Endothelial cell of hepatic sinusoid (primary cell): Measurements from ENCODE around the gene ARID1B.

ENCODE experiments used
- in situ Hi-C: cut with HindIII; loops from 2 replicates; pipeline ENCODE4 v1.10.0; 2017; ENCODE audit warnings: low sequenced_read_pairs

The ARID1B gene

GRCh38 chr6:157216570-157216969 is 439.4 kb downstream of the ARID1B start:
- in situ Hi-C loops, result no loop called here

- in situ Hi-C loops, result no loop called here
Measured at GRCh38 chr6:157217198-157217893, 440.2 kb downstream of the ARID1B start.

- in situ Hi-C loops, result no loop called here
Measured at GRCh38 chr6:157217894-157218370, 440.8 kb downstream of the ARID1B start.

DNA sequence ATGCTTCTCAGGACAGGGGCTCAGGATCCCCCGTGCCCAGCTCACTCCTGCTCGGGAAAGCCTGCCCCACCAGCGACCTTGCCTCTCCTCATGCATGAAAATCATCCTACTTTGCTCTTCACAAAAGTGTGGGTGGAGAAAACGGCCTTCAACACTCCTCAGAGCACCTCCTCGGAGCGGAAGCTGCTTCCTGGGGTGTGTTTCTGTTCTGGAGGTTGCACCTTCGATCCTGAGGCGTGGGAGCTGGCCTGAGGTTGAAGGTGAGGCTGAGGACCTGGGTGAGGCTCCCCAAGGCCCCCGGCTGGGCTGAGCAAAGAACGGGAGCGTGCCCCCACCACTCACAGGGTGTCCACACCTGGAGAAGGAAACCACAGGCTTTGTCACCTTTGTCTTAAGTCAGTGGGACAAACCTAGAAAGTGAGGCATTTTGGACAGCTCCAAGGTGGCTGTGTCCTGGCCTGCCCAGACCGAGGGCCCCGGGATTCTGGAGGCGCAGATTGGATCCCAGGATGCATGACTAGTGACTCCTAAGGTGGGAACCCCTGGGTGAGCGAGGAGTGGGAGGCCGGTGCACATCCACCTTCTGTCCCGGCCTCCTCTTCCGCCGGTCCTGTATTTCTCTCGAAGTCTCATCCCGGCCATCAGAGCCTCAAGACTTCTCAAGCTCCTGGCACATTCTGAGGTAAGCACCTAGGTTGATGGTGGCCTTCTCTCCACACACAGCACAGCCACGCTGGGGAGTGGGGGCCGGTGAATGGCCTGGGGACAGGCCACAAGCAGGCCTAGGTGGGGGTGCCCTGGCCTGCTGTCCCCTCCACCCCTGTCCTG is 441.4 kb downstream of the ARID1B start:
- in situ Hi-C loops, result no loop called here

GRCh38 chr6:157219201-157220200 is 442.3 kb downstream of the ARID1B start:
- in situ Hi-C loops, result no loop called here

DNA sequence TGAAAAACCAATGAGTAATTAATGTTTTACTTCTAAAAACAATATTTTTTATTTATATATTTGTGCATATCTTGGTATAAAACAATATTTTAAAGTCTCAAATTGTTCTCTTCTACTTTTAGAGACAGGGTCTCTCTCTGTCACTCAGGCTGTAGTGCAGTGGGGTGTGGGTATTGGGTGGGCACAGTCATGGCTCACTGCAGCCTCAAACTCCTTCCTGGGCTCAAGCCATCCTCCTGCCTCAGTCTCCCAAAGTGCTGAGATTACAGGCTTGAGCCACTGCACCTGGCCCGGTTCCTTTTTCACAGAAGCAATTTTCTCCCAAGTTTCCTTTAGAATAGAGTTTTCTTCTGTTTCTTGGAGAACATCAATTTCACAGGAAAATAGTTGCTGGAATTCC is 443.3 kb downstream of the ARID1B start:
- in situ Hi-C loops, result no loop called here

DNA sequence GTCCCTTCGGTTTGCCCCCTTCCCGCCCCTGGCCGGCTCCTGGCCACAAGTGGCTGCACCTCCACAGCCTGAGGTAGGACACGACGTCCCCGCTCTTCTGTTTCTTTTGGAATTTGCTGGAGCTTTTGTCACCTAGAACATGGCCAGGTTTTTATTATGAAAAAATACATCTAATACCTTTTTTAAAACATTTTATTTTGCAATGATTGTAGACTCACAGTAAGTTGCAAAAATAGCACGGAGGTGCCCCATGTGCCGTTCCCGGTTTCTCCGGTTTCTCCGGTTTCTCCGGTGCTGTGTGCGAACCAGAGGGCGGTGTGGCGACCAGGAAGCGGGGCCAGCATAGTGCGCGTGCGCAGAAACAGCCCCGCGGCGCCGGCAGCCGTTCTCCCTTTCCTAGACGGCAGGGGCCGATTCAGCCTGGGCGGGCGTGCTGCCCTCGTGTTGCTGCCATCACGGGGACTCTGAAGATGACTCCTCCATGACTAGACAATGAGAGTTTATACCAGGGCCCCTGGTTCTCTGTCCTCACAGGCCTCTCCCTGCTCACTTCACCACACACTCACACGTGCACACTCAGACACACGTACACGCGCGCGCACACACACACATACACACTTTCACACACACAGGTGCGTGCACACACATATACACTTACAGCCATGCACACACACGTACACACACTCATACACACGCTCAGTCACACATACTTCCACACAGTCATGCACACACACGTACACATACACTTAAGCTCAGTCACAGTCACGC is 444.1 kb downstream of the ARID1B start:
- in situ Hi-C loops, result no loop called here

GRCh38 chr6:157221817-157222175 is 444.6 kb downstream of the ARID1B start:
- in situ Hi-C loops, result no loop called here

DNA sequence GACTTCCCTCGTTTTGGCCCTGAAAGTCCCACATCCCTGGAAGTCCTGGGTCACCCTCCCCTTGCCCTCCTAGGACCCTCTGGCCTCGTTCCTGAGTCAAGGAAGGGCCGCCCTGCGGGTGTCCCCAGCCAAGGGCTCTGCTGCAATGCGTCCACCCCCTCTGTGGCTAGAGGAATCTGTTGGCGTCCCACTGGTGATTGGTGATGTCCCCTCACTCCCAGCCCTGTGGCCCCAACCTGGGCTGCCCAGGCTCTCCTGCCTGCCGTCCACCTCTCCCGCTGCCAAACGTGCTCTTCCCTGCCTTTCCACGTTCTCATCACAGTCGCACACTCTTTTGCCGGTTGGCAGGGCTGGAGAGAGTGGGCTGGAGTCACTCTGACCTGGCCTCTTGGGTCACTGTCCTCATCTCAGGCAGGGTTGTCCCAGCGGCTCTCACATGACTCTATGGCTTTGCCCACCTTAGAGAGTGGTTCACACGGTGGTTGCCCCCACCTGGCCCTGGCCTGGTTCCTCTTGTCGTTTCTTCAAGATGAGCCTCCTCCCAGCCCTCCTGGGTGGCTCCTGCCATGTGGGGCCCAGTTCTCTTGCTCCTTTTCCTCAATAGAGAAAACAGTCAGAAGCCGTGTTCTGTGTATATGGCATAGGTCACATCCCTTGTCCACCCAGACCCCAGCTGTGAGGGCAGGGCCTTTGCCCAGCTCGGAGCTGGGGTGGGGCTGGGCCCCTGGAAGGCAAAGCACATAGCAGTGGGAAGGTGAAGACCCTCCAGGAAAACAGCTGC is 445.2 kb downstream of the ARID1B start:
- in situ Hi-C loops, result no loop called here

GRCh38 chr6:157223021-157223430 is 445.8 kb downstream of the ARID1B start:
- in situ Hi-C loops, result no loop called here

DNA sequence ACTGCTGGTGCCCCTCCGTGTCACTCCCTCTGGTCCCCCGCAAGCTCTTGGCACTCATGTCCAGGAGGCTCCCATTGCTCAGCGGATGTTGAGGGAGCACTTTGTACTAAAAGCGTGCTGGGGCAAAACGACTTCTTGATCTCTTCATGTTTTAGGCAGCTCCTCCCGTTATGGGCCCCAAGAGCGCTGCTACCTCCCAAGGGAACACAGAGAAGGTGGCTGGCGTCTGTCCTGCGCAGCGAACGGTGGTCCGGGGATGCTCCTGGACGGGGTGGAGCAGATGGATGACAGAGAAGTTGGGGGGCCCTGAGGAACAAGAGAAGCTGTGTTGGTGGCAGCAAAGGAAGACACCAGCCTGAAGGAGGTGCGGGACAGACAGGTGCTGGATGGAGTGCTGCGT is 446.3 kb downstream of the ARID1B start:
- in situ Hi-C loops, result no loop called here

- in situ Hi-C loops, result no loop called here
Measured at GRCh38 chr6:157224178-157224950, 447.2 kb downstream of the ARID1B start.

DNA sequence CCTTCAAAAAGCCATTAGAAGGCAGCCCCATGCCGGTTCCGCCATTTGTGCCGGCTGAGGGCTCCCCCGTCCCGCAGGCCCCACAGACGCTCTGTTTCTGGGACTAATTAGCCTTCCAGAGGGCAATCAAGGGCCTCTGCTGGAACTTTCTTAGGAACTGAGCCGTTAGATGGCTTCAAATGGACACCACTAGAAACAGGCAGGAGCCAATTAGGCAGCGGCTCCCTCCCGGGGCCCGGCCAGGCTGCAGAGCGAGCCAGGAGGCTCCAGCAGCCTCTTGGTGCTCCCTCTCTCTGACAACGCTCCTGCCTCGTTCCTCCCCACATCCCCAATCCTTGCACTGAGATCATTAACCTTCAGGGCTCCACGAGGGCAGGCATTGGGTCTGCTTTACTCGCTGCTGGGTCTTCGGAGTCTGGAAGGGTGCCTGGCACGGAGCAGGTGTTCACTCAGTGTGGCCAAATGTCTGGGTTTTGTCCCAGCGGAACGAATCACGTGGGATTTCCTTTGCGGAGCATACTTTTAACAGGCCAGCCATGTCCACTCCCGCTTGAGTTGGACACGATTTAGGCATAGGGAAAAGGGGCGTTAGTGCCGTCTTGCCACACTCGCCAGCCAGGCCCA is 447.9 kb downstream of the ARID1B start:
- in situ Hi-C loops, result no loop called here

DNA sequence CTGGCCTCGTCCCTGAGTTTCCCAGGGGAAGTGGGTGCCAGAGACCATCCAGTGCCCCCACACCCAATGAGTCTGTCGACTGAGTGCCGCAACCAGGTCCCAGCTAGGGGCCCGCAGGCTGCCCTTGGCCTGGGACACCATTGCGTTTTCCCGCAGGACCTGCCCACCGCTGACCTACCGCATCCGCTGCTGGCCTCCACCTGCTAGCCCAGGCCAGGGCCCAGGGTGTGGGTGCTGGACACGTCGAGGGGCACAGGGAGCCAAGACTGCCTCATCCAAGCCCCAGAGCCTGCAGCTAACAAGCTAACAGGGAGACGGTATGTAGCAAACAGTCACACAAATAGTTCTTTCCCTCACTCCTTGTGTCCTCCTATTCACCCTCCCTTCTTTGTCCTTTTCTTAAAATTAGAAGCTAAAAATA is 448.4 kb downstream of the ARID1B start:
- in situ Hi-C loops, result no loop called here

DNA sequence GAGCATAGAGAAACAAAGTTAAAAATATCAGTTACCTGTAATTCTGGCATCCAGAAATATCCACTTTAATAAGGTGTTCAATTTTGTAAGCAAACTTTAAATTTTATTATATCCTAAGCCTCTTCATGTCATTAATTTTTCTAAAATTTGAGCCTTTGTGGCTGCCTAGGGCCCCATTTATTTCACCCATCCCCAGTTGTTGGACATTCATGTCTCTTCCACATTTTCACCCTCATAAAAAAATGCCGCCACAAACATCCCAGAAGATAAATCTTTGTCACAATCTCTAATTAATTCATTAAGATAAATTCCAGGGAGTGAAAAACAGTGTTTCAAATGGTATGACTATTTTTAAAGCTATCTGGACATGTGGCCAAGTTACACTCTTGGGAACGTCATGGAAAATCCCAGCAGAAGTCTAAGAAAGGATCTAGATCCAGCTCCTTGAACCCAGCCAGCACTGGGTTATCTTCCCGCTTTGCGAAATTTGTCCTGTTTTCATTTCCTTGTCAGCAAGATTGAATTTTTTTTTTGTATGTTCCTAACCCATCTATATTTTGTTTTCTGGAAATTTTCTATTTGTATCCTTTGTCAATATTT is 448.9 kb downstream of the ARID1B start:
- in situ Hi-C loops, result no loop called here

- in situ Hi-C loops, result no loop called here
Measured at GRCh38 chr6:157226761-157227160, 449.6 kb downstream of the ARID1B start.

DNA sequence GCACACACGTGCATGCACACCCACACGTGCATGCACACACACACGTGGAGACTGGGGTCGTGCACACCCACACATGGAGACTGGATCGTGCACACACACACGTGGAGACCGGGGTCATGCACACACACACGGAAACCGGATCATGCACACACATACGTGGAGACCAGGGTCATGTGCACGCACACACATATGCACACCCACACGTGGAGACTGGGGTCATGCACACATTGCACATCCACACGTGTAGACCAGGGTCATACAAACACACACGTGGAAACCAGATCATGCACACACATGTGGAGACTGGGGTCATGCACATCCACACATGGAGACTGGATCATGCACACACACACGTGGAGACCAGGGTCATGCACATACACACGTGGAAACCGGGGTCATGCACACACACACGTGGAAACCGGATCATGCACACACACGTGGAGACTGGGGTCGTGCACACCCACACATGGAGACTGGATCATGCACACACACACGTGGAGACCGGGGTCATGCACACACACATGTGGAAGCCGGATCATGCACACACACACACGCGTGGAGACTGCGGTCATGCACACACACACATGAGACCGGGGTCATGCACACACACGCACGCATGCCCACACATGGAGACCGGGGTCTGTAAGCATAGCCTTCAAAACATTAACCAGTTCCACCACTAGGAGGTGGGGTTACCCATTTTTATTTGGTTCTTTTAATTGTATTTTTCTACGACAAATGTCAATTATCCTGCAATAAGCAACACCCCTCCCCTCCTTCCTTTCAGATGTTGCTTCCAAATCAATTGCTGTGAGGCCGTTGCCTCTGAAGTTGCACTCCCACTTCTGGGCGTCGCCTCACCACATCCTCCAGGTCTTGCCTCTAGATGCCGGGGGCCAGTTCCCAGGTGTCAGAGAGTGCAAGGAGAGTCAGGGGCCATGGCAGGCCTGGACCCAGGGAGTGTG is 450.3 kb downstream of the ARID1B start:
- in situ Hi-C loops, result no loop called here
